ENCODE results near the gene GAD1. TPM values are rescaled to one million over a fixed set of nuclear protein-coding genes. Genes with fewer than 3 reads are reported as not detected.

Gene GAD1
- total RNA-seq, 2 experiments from 2014 or later = not detected

DNA sequence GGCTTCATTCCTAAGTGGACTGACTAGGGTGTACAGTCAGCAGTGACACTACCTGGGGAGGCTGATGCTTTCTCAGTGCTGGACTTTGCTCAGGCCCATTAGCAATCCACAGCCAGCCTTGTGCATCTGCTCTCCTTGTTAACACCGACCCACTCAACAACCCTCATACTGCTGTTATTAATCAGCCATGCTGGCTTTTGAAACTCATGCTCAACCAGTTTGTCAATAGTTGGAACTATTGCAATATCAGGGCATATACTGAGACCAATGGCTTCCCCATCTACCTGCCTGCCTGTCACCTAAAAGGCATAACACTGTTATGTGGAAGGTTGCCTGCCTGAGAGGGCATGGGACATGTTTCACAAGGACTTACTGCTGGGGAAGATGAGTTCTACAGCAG lies 39.4 kb downstream of the GAD1 start:
- intact Hi-C loops (cut with micrococcal nuclease; ENCODE audit: unreplicated experiment) = no loop called here
- no peaks in the 10 kb centered on the region for H3K9me2 ChIP-seq (ENCODE audit: insufficient read depth, low read length)
- no peaks in the 10 kb centered on the region for H3K36me3 ChIP-seq (ENCODE audit: insufficient read depth, low read length)
- H3K4me3 ChIP-seq (ENCODE audit: low read depth, low read length, poor library complexity, severe bottlenecking) = no peak overlapping the region
- no peak overlapping the region for H3K27ac ChIP-seq (ENCODE audit: low read depth, low read length, poor library complexity, severe bottlenecking)
- TF ChIP-seq EZH2phosphoT487 (IDR thresholded peaks at IDR 0.05; ENCODE audit: borderline replicate concordance, low read depth, low read length) = no peak
- TF ChIP-seq, protein P1, sequence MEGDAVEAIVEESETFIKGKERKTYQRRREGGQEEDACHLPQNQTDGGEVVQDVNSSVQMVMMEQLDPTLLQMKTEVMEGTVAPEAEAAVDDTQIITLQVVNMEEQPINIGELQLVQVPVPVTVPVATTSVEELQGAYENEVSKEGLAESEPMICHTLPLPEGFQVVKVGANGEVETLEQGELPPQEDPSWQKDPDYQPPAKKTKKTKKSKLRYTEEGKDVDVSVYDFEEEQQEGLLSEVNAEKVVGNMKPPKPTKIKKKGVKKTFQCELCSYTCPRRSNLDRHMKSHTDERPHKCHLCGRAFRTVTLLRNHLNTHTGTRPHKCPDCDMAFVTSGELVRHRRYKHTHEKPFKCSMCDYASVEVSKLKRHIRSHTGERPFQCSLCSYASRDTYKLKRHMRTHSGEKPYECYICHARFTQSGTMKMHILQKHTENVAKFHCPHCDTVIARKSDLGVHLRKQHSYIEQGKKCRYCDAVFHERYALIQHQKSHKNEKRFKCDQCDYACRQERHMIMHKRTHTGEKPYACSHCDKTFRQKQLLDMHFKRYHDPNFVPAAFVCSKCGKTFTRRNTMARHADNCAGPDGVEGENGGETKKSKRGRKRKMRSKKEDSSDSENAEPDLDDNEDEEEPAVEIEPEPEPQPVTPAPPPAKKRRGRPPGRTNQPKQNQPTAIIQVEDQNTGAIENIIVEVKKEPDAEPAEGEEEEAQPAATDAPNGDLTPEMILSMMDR (conservative IDR thresholded peaks at IDR 0.05; ENCODE audit: low read length) = no peak
- H3K4me2 ChIP-seq (ENCODE audit: low read length) = no peak overlapping the region
- H3K9me3 ChIP-seq (ENCODE audit: low read length) = no peaks in the 10 kb centered on the region
- no peaks in the 10 kb centered on the region for H3K79me2 ChIP-seq (ENCODE audit: insufficient read depth, low read depth, low read length)
- no peaks in the 10 kb centered on the region for H3K4me1 ChIP-seq (ENCODE audit: insufficient read depth, low read length, poor library complexity, severe bottlenecking)
- ChIA-PET POLR2A (no interaction called here), CTCF (ENCODE audit: unreplicated experiment) (no interaction called here)
- H2AFZ ChIP-seq (ENCODE audit: low read length) = no peak overlapping the region
- no peaks in the 10 kb centered on the region for H4K20me1 ChIP-seq (ENCODE audit: insufficient read depth, low read length)
- no peak for DNase-seq (ENCODE audit: low spot score)
- no TSS peak for BruUV-seq (replicated peaks)

- CTCF ChIA-PET (ENCODE audit: unreplicated experiment) = interaction anchor here (0.6 to 0.8 kb wide), 2 partner anchors 10 to 881 kb away, joined by 6 to 7 read pairs; no protein-coding TSS in a partner anchor
- no peaks in the 10 kb centered on the region for H3K9me2 ChIP-seq (ENCODE audit: insufficient read depth, low read length)
- intact Hi-C loops (cut with micrococcal nuclease; ENCODE audit: unreplicated experiment) = no loop called here
- no peaks in the 10 kb centered on the region for H4K20me1 ChIP-seq (ENCODE audit: insufficient read depth, low read length)
- TF ChIP-seq, protein P1 (conservative IDR thresholded peaks at IDR 0.05; ENCODE audit: low read length) = no peak
- TF ChIP-seq EZH2phosphoT487 (IDR thresholded peaks at IDR 0.05; ENCODE audit: borderline replicate concordance, low read depth, low read length) = no peak
- no peak overlapping the region for H3K4me3 ChIP-seq (ENCODE audit: low read depth, low read length, poor library complexity, severe bottlenecking)
- no peak overlapping the region for H3K27ac ChIP-seq (ENCODE audit: low read depth, low read length, poor library complexity, severe bottlenecking)
- H3K79me2 ChIP-seq (ENCODE audit: insufficient read depth, low read depth, low read length) = no peaks in the 10 kb centered on the region
- H3K4me1 ChIP-seq (ENCODE audit: insufficient read depth, low read length, poor library complexity, severe bottlenecking) = no peaks in the 10 kb centered on the region
- no peak overlapping the region for H2AFZ ChIP-seq (ENCODE audit: low read length)
- no TSS peak for BruUV-seq (replicated peaks)
- no peaks in the 10 kb centered on the region for H3K36me3 ChIP-seq (ENCODE audit: insufficient read depth, low read length)
- POLR2A ChIA-PET = interaction anchor here (0.5 to 0.7 kb wide), 2 partner anchors 31 to 1570 kb away, joined by 3 read pairs; no protein-coding TSS in a partner anchor
- no peak overlapping the region for H3K4me2 ChIP-seq (ENCODE audit: low read length)
- no peaks in the 10 kb centered on the region for H3K9me3 ChIP-seq (ENCODE audit: low read length)
- DNase-seq (ENCODE audit: low spot score) = no peak
Measured at GRCh38 chr2:170862286-170862902, 45.7 kb downstream of the GAD1 start.

DNA sequence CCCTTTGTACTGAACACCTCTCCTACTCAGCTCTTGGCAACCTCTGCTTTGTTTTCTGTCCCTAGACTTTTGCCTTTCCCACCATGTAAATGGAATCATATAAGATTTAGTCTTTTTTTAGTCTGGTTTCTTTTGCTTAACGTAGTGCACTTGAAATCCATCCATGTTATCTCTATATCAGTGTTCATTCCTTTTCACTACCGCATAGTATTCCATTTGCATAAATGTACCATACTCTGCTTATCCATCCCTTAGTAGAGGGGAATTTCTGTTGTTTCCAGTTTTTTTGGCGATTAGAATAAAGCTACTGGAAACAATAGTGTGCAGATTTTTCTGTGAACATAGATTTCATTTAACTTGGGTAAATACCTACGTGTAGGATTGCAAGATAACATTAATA lies 46.4 kb downstream of the GAD1 start:
- H3K4me2 ChIP-seq (ENCODE audit: low read length) = no peak overlapping the region
- ChIA-PET POLR2A (interaction anchor here (0.6 to 0.7 kb wide), 2 partner anchors 32 to 100 kb away, joined by 3 to 5 read pairs; no protein-coding TSS in a partner anchor), CTCF (ENCODE audit: unreplicated experiment) (no interaction called here)
- no peak for DNase-seq (ENCODE audit: low spot score)
- H3K4me1 ChIP-seq (ENCODE audit: insufficient read depth, low read length, poor library complexity, severe bottlenecking) = no peaks in the 10 kb centered on the region
- H3K9me2 ChIP-seq (ENCODE audit: insufficient read depth, low read length) = no peaks in the 10 kb centered on the region
- no TSS peak for BruUV-seq (replicated peaks)
- no peak overlapping the region for H2AFZ ChIP-seq (ENCODE audit: low read length)
- no peak overlapping the region for H3K4me3 ChIP-seq (ENCODE audit: low read depth, low read length, poor library complexity, severe bottlenecking)
- no peaks in the 10 kb centered on the region for H3K79me2 ChIP-seq (ENCODE audit: insufficient read depth, low read depth, low read length)
- no peaks in the 10 kb centered on the region for H3K36me3 ChIP-seq (ENCODE audit: insufficient read depth, low read length)
- H3K9me3 ChIP-seq (ENCODE audit: low read length) = no peaks in the 10 kb centered on the region
- H4K20me1 ChIP-seq (ENCODE audit: insufficient read depth, low read length) = no peaks in the 10 kb centered on the region
- no peak overlapping the region for H3K27ac ChIP-seq (ENCODE audit: low read depth, low read length, poor library complexity, severe bottlenecking)
- no peak for TF ChIP-seq EZH2phosphoT487 (IDR thresholded peaks at IDR 0.05; ENCODE audit: borderline replicate concordance, low read depth, low read length)
- TF ChIP-seq, protein P1 (conservative IDR thresholded peaks at IDR 0.05; ENCODE audit: low read length) = no peak
- intact Hi-C loops (cut with micrococcal nuclease; ENCODE audit: unreplicated experiment) = no loop called here

All from OCI-LY7 (cell line).